Activated T-helper 17 cell treated with anti-CD3 and anti-CD28 coated beads, Interleukin-2, amount 50 U/mL, for 72 hours (primary cell): Measurements from ENCODE around the gene FRMD4A. TPM values are rescaled to one million over a fixed set of nuclear protein-coding genes. Genes with fewer than 3 reads are reported as not detected.
"Not testable (repeated sequence)": the region's sequence is repeated elsewhere in the genome, so short reads cannot be mapped to it uniquely, and the experiment has no call there.

Source experiments
- ATAC-seq: fragments of 150-1000 bp; cut with Tn5 transposase; replicated peaks from 2 replicates; pipeline ENCODE4 v1.10.0; 2021; ENCODE audit warnings: mild to moderate bottlenecking, moderate library complexity
- H3K27ac Mint-ChIP-seq: one replicate; pipeline ENCODE4 v1.8.0; 2022; ENCODE audit warnings: mixed read lengths
- H3K27me3 Mint-ChIP-seq: one replicate; pipeline ENCODE4 v1.8.0; 2022; ENCODE audit warnings: mixed read lengths
- H3K36me3 Mint-ChIP-seq: one replicate; pipeline ENCODE4 v1.8.0; 2022; ENCODE audit warnings: low read depth, mild to moderate bottlenecking, mixed read lengths
- H3K4me1 Mint-ChIP-seq: one replicate; pipeline ENCODE4 v1.8.0; 2022; ENCODE audit warnings: mixed read lengths
- H3K4me3 Mint-ChIP-seq: one replicate; pipeline ENCODE4 v1.8.0; 2022; ENCODE audit warnings: mild to moderate bottlenecking, mixed read lengths
- H3K9me3 Mint-ChIP-seq: one replicate; pipeline ENCODE4 v1.8.0; 2022; ENCODE audit warnings: mixed read lengths
- total RNA-seq, 2 donors: library from RNA; stranded (reverse); gene quantifications; one replicate each; pipeline ENCODE4 v1.2.3, GENCODE V29; 2022

FRMD4A gene
- total RNA-seq, 2 donors from 2014 or later: 0.69 to 2.0 TPM

GRCh38 chr10:13851906-13852305, 478.8 kb downstream of the FRMD4A start:
- no peak for ATAC-seq
- H3K4me1 Mint-ChIP-seq: peaks cover 5% of the 10 kb centered on the region
- no peaks in the 10 kb centered on the region for H3K9me3 Mint-ChIP-seq
- no peaks in the 10 kb centered on the region for H3K36me3 Mint-ChIP-seq
- no peak overlapping the region for H3K27ac Mint-ChIP-seq
- H3K4me3 Mint-ChIP-seq: no peak overlapping the region
- H3K27me3 Mint-ChIP-seq: peaks cover 5% of the 10 kb centered on the region

- Mint-ChIP-seq H3K4me1 (peaks cover 5% of the 10 kb centered on the region), H3K27me3 (no peaks in the 10 kb centered on the region), H3K4me3 (no peak overlapping the region), H3K9me3 (no peaks in the 10 kb centered on the region), H3K36me3 (no peaks in the 10 kb centered on the region), H3K27ac (no peak overlapping the region)
- ATAC-seq: no peak
Measured at GRCh38 chr10:13848520-13849445, 481.9 kb downstream of the FRMD4A start.

GRCh38 chr10:13847201-13847631, 483.5 kb downstream of the FRMD4A start:
- ATAC-seq: no peak

GRCh38 chr10:13845897-13846296, 484.8 kb downstream of the FRMD4A start:
- Mint-ChIP-seq H3K4me1 (no peaks in the 10 kb centered on the region), H3K27me3 (no peaks in the 10 kb centered on the region), H3K36me3 (no peaks in the 10 kb centered on the region), H3K4me3 (no peak overlapping the region), H3K27ac (no peak overlapping the region), H3K9me3 (no peaks in the 10 kb centered on the region)
- no peak for ATAC-seq

More at GRCh38 chr10:13847201-13847631, 483.5 kb downstream of the FRMD4A start:
- H3K27ac Mint-ChIP-seq: no peak overlapping the region
- no peak overlapping the region for H3K4me3 Mint-ChIP-seq
- no peaks in the 10 kb centered on the region for H3K36me3 Mint-ChIP-seq
- H3K9me3 Mint-ChIP-seq: no peaks in the 10 kb centered on the region
- H3K27me3 Mint-ChIP-seq: no peaks in the 10 kb centered on the region
- H3K4me1 Mint-ChIP-seq: no peaks in the 10 kb centered on the region

GRCh38 chr10:13844651-13845050, 486.1 kb downstream of the FRMD4A start:
- Mint-ChIP-seq H3K27ac (no peak overlapping the region), H3K9me3 (no peaks in the 10 kb centered on the region), H3K4me3 (no peak overlapping the region), H3K36me3 (no peaks in the 10 kb centered on the region), H3K4me1 (no peaks in the 10 kb centered on the region), H3K27me3 (no peaks in the 10 kb centered on the region)
- ATAC-seq: no peak

GRCh38 chr10:13842117-13842516, 488.6 kb downstream of the FRMD4A start:
- ATAC-seq: no peak
- no peaks in the 10 kb centered on the region for H3K4me1 Mint-ChIP-seq
- H3K4me3 Mint-ChIP-seq: no peak overlapping the region
- no peak overlapping the region for H3K27ac Mint-ChIP-seq
- H3K9me3 Mint-ChIP-seq: no peaks in the 10 kb centered on the region
- H3K27me3 Mint-ChIP-seq: no peaks in the 10 kb centered on the region
- no peaks in the 10 kb centered on the region for H3K36me3 Mint-ChIP-seq

- Mint-ChIP-seq H3K36me3 (no peaks in the 10 kb centered on the region), H3K4me1 (no peaks in the 10 kb centered on the region), H3K9me3 (no peaks in the 10 kb centered on the region), H3K4me3 (no peak overlapping the region), H3K27ac (no peak overlapping the region), H3K27me3 (no peaks in the 10 kb centered on the region)
- ATAC-seq: no peak
Measured at GRCh38 chr10:13840036-13840435, 490.7 kb downstream of the FRMD4A start.

GRCh38 chr10:13839430-13839990, 491.2 kb downstream of the FRMD4A start:
- no peaks in the 10 kb centered on the region for H3K36me3 Mint-ChIP-seq
- no peaks in the 10 kb centered on the region for H3K27me3 Mint-ChIP-seq
- H3K27ac Mint-ChIP-seq: no peak overlapping the region
- H3K4me3 Mint-ChIP-seq: no peak overlapping the region
- no peaks in the 10 kb centered on the region for H3K9me3 Mint-ChIP-seq
- no peaks in the 10 kb centered on the region for H3K4me1 Mint-ChIP-seq
- no peak for ATAC-seq

- H3K4me3 Mint-ChIP-seq: no peak overlapping the region
- ATAC-seq: no peak
- H3K27me3 Mint-ChIP-seq: no peaks in the 10 kb centered on the region
- no peaks in the 10 kb centered on the region for H3K36me3 Mint-ChIP-seq
- no peaks in the 10 kb centered on the region for H3K4me1 Mint-ChIP-seq
- no peak overlapping the region for H3K27ac Mint-ChIP-seq
- no peaks in the 10 kb centered on the region for H3K9me3 Mint-ChIP-seq
Measured at GRCh38 chr10:13839030-13839429, 491.7 kb downstream of the FRMD4A start.

- no peaks in the 10 kb centered on the region for H3K4me1 Mint-ChIP-seq
- no peaks in the 10 kb centered on the region for H3K36me3 Mint-ChIP-seq
- no peak overlapping the region for H3K4me3 Mint-ChIP-seq
- H3K27ac Mint-ChIP-seq: peak overlapping the region; percentile 27
- ATAC-seq: no peak
- H3K27me3 Mint-ChIP-seq: no peaks in the 10 kb centered on the region
- no peaks in the 10 kb centered on the region for H3K9me3 Mint-ChIP-seq
Measured at GRCh38 chr10:13837966-13838365, 492.8 kb downstream of the FRMD4A start.

GRCh38 chr10:13834581-13835286, 496.0 kb downstream of the FRMD4A start:
- no peaks in the 10 kb centered on the region for H3K27me3 Mint-ChIP-seq
- no peaks in the 10 kb centered on the region for H3K36me3 Mint-ChIP-seq
- no peak overlapping the region for H3K4me3 Mint-ChIP-seq
- no peak for ATAC-seq
- H3K4me1 Mint-ChIP-seq: no peaks in the 10 kb centered on the region
- no peaks in the 10 kb centered on the region for H3K9me3 Mint-ChIP-seq
- H3K27ac Mint-ChIP-seq: no peak overlapping the region

- no peak for ATAC-seq
- H3K27me3 Mint-ChIP-seq: no peaks in the 10 kb centered on the region
- no peaks in the 10 kb centered on the region for H3K36me3 Mint-ChIP-seq
- no peaks in the 10 kb centered on the region for H3K9me3 Mint-ChIP-seq
- no peaks in the 10 kb centered on the region for H3K4me1 Mint-ChIP-seq
- no peak overlapping the region for H3K4me3 Mint-ChIP-seq
- peak overlapping the region; percentile 11 for H3K27ac Mint-ChIP-seq
Measured at GRCh38 chr10:13831711-13832141, 499.0 kb downstream of the FRMD4A start.

- Mint-ChIP-seq H3K36me3 (no peaks in the 10 kb centered on the region), H3K27ac (no peak overlapping the region), H3K4me1 (no peaks in the 10 kb centered on the region), H3K4me3 (no peak overlapping the region), H3K9me3 (no peaks in the 10 kb centered on the region), H3K27me3 (no peaks in the 10 kb centered on the region)
- no peak for ATAC-seq
Measured at GRCh38 chr10:13830385-13830784, 500.3 kb downstream of the FRMD4A start.

GRCh38 chr10:13829790-13830189, 500.9 kb downstream of the FRMD4A start:
- H3K27me3 Mint-ChIP-seq: no peaks in the 10 kb centered on the region
- ATAC-seq: no peak
- H3K9me3 Mint-ChIP-seq: no peaks in the 10 kb centered on the region
- no peak overlapping the region for H3K27ac Mint-ChIP-seq
- no peak overlapping the region for H3K4me3 Mint-ChIP-seq
- H3K4me1 Mint-ChIP-seq: no peaks in the 10 kb centered on the region
- no peaks in the 10 kb centered on the region for H3K36me3 Mint-ChIP-seq

- H3K27ac Mint-ChIP-seq, H3K4me3 Mint-ChIP-seq, H3K36me3 Mint-ChIP-seq, ATAC-seq, H3K27me3 Mint-ChIP-seq, H3K9me3 Mint-ChIP-seq, H3K4me1 Mint-ChIP-seq: not testable (repeated sequence)
Measured at GRCh38 chr10:13828284-13828683, 502.4 kb downstream of the FRMD4A start.
